IPS DF 4.7 (cell line): Measurements from ENCODE around the gene ADGRF5.

ENCODE experiments used
- DNase-seq: peaks from one replicate; pipeline ENCODE4 v3.0.0-alpha.2; 2013; ENCODE audit warnings: low spot score; ENCODE audit errors: extremely low read depth

ADGRF5 gene

DNA sequence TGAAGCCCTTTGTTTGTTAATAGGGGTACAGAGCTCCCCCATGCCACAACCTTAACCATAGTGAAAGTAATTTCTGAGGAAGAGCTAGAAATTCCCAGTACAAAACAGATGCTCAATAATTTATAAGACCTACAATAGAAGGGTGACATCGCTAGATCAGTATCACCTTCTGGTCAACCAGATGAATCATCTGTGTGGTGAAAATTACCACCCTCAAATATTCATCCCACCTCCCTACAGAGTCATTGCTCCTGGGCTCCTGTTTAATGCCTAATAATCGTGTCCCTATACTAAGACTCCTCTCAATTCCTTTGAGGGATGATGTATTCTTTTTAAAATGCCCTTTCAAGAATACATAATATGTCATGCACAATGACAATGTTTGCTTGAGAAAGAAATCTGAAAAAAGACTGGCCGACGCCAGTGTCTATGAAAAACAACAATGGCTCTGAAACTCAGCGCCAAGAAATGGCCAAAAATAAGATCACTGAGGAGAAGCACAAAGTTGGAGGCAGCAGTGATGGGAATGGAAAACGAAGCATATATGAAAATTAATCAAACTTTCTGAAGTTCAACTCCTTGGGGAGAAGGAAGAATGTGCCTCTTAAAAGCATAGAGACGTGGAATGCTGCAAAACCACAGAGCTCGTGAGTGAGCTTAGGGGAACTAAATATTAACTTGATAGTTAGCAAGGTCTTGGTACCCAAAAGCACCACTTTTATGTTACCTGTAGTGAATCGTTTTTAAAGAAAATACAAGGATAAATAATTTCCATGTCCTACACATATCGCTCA is 11.0 kb upstream of the ADGRF5 start:
- no peak for DNase-seq

- no peak for DNase-seq
These were observed 9.7 kb upstream of the ADGRF5 start for GRCh38 chr6:46931416-46931815.

DNA sequence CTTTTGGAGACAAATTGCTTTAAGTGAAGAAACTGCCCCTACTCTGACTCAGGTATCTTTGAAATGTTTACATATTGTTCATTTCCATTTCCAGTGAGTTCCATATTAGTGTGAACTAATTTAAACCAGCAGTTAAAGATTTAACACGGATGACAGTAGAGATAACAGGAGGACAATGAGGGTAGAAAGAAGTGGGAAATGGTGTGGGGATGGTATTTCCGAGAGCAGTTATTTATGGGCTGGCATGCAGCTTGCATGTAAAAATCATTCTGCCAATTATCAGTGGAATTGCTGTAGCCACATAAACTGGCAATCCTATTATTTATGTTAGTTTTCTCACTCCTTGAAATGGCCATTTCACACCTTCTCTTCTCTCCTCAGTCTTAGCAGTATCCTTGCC is 8.6 kb upstream of the ADGRF5 start:
- no peak for DNase-seq

GRCh38 chr6:46927066-46927465 is 5.3 kb upstream of the ADGRF5 start:
- DNase-seq = no peak

DNA sequence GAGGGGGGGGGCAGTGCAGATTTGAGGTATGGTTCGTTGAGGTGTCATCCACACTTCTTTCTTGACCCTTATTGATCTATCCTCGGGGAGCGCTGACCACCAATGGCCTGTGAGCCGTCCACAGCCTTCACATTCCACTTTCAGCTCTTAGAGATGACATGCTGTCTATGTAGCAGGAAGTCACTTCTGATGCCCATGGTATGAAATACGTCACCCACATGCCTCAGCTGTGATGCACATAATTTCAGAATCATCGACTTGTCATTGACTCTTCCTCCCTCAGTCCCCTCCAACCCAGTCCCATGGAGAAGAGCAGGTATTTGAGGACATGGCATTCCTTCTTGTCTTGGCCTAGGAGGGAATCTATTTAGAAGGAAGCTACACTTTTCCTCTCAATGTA is 4.7 kb upstream of the ADGRF5 start:
- DNase-seq = no peak

GRCh38 chr6:46925563-46926253 is 4.0 kb upstream of the ADGRF5 start:
- DNase-seq = no peak

DNA sequence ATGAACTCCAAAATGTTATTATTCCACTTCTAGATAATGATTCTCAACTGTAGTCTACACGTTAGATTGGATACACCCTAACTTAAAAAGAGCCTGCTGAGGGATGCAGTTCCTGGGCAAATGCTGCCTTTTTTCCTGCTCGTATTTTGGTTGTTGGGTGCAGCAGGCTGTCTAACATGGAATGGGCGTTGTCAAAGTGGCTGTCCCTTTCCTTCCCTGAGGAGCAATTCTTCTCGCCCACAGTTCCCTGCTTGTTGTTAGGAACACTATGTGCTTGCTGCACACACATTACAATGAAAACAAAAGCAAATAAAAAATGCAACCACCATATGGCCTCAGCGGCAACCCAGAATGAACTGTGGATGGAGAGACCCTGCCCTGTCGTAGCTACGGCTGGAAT is 1.7 kb upstream of the ADGRF5 start:
- no peak for DNase-seq

- no peak for DNase-seq
These were observed 679 bp downstream of the ADGRF5 start for GRCh38 chr6:46921059-46921458.

- DNase-seq = no peak
These were observed 2.9 kb downstream of the ADGRF5 start for GRCh38 chr6:46918806-46919205.

DNA sequence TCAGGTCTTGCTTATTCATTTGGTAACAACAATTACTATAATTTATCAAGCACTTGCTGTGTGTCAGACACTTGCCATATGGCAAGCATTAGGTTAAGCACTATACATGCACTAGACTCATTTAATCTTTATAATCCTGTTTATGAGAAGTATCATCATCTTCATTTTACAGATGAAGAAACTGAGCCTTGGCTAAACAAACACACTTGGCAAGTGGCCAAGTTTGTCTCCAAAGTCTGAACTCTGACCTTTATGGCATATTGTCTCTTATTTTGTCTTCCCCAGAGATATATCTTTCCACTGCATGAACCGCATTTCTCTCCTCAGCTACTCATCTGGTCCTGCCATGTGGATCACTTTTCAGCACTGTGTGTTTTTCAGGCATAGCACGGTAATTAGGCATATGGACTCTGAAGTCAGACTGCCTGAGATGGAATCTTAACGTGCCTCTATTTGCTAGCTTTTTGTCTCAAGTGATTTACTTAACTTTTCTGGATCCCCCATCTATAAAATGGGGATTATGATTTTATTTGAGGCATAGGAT is 4.7 kb downstream of the ADGRF5 start:
- no peak for DNase-seq

- no peak for DNase-seq
These were observed 5.9 kb downstream of the ADGRF5 start for GRCh38 chr6:46915866-46916265.

DNA sequence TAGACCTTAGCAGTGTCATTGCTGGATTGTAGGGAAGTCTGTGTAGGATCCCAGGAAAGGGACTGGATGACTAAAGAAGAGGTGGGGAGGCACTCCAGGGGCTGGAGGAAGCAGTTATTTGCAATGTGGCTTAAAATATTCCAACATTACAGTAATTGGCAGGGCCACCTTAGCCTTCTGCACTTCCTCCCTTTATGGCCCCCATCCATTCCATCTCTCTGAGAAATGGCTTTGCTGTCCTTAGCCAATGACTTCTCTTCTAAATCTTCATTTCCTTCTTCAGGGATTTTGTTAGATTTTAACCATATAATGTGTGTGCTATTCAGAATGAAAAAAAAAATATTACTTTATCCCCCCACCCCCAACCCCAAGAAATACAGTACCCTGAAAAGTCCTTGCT is 6.4 kb downstream of the ADGRF5 start:
- no peak for DNase-seq

DNA sequence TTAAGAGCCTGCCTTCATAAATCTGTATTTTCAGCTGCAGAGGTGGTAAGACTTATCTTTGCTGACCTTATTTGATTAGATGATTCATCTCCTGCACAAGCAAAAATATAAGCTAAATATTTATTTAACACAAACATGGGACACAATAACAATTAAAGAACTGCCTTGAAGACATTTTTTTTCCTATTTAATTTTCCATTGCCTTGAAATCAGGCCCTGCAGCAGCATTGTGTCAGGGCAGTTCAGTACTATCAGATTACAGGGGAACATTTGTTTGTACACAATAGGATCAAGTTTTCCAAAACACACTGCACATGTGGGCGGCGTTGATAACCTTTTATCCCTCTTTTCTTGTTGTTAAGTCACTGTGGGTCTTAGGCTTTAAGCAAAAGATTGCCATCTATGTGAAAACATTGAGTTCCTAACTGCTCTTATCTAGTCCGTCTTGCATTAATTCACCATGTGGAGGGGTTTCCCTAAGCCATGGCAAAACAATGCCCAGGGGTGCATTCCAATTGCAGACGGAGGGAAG is 7.4 kb downstream of the ADGRF5 start:
- DNase-seq = no peak

GRCh38 chr6:46909371-46909770 is 12.4 kb downstream of the ADGRF5 start:
- DNase-seq = no peak

- DNase-seq = no peak
These were observed 15.0 kb downstream of the ADGRF5 start for GRCh38 chr6:46906776-46907175.

DNA sequence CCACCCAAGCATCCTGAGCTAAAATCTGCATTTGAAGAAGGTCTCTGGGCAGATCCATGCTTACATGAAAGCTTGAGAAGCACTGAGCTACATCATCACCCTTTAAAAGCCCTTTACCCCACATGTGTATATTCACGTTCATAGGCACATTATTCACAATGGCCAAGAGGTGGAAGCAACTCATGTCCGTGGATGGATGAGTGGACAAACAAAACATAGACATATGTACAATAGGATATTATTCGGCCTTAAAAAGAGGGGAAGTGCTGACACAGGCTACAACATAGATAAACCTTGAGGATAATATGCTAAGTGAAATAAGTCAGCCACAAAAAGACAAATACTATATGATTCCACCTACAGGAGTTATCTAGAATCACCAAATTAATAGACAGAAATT is 17.6 kb downstream of the ADGRF5 start:
- DNase-seq = no peak

- no peak for DNase-seq
These were observed 18.6 kb downstream of the ADGRF5 start for GRCh38 chr6:46903175-46903574.

DNA sequence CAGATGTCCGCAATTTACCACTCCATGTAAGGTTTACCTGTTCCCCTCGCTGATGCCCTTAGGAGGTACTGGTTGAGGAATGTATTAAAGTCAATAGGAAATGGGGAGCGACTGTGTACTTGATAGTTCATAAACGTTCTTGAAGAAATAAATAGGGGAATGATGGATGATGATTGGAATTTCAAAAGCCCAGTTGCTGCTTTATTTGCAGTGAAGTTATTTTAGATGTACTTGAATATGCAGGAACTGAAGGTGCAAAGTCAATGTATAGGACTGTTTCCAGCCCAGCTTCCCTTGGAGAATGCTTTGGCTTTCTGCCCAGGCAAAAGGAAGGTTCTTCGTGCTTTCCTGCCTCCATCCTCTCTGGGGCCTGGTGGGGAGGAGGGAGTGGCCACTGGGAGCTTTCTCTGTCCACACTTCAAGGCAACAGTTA is 19.8 kb downstream of the ADGRF5 start:
- no peak for DNase-seq

- no peak for DNase-seq
These were observed 21.5 kb downstream of the ADGRF5 start for GRCh38 chr6:46900266-46900665.

GRCh38 chr6:46899659-46900058 is 22.1 kb downstream of the ADGRF5 start:
- DNase-seq = no peak

DNA sequence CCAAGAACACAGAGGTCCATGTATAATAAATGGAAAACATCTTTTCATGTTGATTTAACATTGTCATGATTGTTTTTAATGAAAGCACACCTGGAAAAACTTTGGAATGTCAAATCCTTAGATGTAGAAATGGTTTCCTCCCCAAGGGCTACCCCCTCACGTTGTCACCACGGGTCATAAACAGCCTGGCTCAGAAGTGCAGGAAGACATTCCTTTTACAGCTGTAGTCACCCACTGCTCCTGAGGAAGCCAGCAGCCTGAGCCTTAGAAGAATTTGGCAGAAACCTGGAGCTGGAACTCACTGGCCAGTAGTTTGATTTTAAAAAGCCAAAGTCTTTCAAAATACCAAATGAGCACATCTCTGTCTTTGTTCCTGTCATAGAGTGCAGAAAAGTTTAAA is 23.7 kb downstream of the ADGRF5 start:
- DNase-seq = no peak

DNA sequence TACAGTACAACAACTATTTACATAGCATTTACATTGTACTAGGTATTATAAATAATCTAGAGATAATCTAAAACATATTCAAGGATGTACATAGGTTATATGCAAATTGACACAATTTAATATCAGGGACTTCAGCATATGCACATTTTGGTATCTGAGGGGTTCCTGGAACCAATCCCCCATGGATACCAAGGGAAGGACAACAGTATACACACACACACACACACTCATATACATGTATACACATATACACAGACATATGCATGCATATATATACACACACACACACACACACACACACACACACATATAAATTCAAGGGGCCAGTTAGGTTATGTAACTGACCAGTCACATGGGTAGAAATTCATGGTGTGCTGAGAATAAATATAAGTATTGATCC is 24.9 kb downstream of the ADGRF5 start:
- DNase-seq = no peak
